ENCODE data around the gene UNC13C. TPM values are rescaled to one million over a fixed set of nuclear protein-coding genes. Genes with fewer than 3 reads are reported as not detected.
A peak's percentile ranks its signal among the peaks of the same experiment; 100 is the strongest.

The UNC13C gene
- total RNA-seq, 1 donor from 2014 or later = 0.04 TPM

DNA sequence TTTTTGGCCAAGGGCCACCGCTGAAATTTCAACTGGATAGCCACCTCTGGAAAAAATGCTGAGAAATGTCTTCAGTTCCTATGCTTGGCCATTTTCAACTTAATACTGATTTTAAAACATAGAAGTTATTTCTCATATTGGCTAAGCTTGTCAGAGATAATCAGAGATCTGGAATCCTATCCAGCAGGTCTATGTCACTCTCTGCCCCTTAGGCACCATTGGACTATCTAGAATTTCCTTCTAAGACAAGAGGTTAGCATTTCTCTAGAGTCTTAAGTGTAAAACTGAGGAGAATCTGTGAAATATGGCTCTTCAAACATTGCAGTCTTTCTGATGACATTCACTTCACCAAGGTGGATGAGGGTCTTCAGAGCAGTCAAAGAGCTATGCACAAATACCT is 597.3 kb downstream of the UNC13C start:
- ATAC-seq = no peak

DNA sequence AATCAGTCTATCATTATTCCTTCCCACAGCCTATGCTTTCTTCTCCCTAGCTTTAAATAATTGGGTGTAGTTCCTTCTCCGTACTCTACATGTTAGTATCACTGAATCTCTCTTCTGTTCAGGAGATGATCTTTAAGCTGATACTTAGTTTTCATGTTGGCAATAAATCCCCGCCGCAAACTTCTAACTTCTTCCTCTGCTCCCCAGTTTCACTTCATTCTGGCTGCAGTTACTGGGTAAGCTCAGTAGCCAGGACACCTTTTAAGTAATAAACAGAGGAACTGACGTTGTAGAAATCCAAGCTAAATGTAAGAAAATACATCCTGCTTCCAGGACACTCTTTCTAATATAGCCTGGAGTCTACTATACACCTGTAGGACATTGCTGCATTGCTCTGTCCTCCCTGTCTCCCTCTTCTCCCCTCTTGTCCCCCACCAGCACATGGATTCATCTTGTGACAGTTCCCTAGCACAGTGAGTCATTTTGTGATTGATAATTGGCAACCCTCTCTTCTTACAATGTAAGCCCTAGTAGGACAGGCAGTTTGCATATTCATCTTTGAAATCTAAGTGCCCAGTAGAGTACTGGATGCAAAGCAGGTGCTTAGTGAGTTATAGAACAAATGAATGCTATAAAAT is 598.2 kb downstream of the UNC13C start:
- no peak for ATAC-seq

DNA sequence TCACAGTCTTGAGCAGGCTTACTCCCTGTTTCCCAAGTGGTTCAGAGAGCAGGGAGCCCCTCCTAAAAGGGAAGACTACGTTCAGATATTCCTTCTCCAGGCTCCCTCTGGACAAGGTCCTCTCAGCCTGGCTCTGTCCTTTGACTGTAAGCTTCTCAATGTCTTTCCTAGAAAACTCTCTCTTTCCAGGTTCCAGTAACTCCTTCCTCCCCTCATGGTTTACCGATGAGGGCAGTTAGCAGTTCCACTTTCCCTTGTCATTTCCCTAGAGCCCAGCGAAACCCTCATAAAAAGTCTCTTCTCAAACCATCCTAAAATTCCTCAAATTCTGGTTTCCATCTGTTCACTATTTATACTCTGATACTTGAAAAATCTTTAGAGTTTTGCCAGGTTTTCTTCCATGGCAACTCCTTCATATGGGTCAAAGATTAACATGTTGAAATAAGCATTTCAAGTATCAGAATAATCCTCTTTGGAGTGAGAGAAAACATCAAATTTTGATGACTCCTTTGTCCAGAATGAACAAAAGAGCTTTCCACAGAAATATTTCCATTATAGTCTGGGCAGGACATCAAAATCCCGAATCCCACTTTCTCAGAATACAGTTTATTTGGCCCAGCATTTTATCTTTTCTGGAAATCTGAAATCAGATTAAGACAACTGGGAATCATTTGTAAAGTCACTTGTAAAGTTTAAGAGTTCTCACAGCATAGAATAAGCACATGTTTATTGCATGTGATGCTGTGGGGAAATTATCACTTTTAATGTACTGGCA is 599.4 kb downstream of the UNC13C start:
- no peak for ATAC-seq

DNA sequence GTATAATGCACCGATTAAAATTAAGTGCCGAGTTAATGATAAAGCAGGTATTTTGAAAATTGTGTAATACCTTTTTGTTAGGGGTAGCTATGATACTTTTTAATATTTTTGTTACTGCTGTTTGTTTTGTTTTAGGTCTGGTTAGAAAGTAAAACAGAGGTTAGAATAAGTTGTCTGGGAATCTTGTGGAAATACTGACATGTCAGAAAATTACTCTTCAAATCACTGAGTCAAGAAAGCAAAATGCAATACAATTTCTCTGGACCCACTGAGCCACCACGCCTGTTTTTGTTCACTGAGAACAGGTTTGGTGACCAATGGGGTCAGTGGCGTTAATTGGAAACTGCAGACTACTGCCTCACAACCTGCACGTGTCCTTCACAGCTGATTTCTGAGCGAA is 601.6 kb downstream of the UNC13C start:
- ATAC-seq = no peak

- no peak for ATAC-seq
Measured at GRCh38 chr15:54580643-54581042, 602.4 kb downstream of the UNC13C start.

DNA sequence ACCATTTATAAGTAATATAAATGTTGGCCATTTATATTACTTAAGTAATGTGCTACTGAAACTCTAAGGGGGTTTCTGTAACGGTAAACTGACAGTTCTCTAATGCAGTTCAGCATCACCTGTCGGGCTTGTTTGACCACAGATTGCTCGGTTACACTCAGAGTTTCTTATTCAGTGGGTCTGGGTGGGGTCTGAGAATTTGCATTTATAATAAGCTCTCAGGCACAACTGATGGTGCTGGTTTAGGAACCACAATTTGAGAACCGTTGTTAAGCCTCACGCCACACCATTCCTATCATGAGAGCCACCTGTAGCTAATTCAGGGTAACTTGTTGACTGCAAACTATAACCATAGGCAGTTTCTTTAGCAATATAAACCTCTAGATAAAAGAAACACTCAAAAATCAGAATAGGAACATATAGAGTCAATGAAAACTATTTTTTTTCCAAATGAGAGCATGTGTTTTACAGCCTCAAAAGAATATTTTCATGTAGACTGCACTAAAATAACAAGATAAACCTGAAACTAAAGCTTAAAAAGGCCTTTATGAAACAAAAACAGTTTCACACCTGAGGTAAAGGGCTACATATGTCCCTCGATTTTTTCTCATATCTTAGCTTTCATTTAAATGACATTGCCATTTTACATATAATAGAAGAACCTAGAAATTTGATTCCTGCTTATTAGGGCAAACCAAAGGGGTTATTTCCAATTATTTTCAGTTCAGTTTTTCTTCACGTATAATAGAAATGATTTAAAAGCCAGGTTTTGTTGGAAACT is 604.8 kb downstream of the UNC13C start:
- no peak for ATAC-seq

DNA sequence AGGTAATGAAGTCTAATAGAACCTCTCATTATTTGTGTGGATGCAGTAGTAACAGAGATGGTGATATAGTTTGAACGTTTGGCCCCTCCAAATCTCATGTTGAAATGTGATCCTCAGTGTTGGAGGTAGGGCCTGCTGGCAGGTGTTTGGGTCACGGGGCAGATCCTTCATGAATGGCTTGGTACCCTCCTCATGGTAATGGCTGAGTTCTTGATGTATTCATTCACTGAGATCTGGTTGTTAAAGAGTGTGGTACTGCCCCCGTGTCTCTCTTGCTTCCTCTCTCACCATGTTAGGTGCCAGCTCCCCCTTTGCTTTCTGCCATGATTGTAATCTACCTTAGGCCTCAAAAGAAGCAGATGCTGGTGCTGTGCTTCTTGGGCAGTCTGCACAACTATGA is 606.8 kb downstream of the UNC13C start:
- ATAC-seq = no peak

GRCh38 chr15:54594115-54594514 is 615.9 kb downstream of the UNC13C start:
- ATAC-seq = no peak

GRCh38 chr15:54599386-54599785 is 621.1 kb downstream of the UNC13C start:
- no peak for ATAC-seq

GRCh38 chr15:54605043-54605442 is 626.8 kb downstream of the UNC13C start:
- ATAC-seq = no peak

DNA sequence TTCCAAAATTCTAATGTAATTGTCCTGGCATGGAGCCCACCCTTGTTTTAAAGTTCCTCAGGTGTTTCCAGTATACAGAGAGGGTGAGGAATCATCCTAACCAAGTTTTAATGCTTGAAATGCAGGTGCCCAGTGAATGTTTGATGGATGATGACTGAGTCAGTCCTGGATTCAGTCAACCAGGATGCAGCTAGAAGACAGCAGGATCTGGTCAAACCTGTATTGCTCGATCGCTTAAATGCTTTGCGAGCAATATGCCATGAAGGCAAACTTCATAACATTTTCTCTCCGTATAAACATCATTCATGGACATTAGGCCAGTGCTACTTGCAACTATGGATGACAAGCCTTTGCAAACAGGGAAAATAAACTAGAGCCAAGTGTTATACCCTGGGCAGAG is 627.3 kb downstream of the UNC13C start:
- ATAC-seq = peak; percentile 35

GRCh38 chr15:54608876-54609835 is 630.9 kb downstream of the UNC13C start:
- no peak for ATAC-seq

DNA sequence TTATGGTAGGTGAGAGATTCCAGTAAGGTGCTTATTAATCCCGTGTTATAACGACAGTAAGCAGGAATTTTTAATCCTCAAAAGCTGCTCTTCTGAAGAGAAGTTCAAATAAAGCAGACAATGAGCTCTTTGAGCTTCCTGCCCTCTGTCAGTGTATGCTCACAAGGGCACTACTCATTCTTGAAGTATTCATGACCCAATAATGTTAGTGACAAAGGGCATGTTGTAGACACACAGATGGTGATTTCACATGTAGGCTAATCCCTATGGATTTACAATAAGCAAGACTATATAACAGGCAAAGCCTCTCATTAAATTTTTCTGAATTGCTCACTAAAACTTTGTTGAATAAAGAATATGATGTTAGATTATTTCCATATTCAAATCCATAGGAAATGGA is 639.9 kb downstream of the UNC13C start:
- no peak for ATAC-seq

DNA sequence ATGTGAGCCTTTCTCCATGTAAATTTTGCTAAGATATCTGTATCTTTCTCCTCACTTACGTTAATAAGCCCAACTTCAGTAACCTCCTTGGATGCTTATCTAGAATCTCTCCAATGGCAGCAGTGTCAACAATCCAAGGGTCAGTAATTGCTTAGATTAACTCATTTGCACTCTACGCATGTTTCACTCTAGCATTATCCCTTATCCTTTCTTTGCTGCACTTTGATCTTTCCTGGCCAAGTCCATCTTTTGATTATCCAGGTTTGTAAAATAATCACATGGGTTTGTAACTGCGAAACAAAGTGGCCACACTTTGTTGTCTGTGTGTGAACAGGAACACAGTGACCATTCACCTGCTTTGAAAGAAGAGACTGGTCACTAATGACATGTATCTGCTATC is 640.9 kb downstream of the UNC13C start:
- no peak for ATAC-seq

GRCh38 chr15:54620916-54621315 is 642.7 kb downstream of the UNC13C start:
- no peak for ATAC-seq

- ATAC-seq = no peak
Measured at GRCh38 chr15:54636147-54636546, 657.9 kb downstream of the UNC13C start.

DNA sequence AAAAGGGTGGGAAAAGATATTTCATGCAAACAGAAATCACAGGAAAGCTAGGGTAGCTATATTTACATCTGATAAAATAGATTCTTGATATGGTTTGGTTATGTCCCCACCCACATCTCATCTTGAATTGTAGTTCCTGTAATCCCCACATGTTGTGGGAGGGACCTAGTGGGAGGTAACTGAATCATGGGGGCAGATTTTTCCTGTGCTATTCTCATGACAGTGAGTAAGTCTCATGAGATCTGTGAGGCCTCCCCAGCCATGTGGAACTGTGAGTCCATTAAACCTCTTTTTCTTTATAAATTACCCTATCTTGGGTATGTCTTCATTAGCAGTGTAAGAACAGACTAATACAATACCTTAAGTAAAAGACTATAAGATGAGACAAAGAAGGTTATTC is 660.4 kb downstream of the UNC13C start:
- no peak for ATAC-seq

- ATAC-seq = no peak
Measured at GRCh38 chr15:54640873-54641272, 662.6 kb downstream of the UNC13C start.

DNA sequence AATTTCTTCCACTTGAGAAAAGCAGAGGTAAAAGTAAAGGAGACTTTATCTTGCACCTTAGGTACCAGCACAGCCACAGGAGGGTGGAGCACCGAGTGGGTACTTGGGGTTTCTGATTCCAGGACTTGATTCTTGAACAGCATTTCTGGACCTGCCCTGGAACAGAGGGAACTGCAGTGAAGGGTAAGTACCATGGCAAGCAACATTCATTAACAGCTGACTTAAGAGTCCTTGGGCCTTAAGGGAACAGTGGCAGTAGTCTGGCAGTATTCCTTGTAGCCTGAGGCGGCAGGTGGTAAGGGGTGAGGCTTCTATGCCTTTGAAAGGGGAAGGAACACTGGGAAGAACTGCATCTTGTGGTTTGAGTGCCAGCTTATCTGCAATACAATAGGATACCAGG is 666.6 kb downstream of the UNC13C start:
- ATAC-seq = no peak

DNA sequence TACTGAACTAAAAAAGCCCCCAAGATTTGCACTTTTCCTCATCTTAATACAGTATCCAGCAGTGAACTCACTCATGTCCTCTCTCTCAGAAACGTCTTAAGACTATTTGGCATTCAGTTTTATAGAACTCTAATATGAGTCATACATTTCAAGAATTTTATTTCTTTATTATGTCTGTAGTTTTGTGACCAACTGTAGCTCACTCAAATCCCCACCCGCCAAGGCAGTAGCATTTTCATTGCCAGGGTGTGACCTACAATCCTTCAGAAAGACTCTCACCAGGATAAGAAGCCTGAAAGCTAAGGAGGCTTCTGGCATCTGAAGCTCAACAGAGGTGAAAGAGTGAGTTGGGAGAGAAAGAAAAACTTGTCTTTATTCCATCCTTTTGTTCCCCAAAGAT is 681.4 kb downstream of the UNC13C start:
- no peak for ATAC-seq

DNA sequence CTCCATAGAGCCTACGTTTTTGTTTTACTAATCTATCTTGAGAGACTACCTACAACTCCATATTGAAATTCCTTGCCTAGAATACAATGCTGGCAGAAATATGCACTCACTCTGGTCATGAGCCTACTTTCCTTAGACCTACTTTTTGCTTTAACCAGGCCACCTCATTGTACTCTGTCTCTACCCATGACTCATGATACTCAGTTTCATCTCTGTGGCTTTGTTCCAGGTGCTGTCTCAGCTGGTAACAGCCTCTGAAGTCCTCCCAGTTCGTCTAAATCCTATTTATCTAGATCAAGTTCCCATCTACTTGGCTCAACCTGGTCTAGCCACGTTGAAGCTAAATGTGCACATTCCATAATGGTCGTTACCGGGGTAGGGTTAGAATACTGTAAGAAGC is 682.1 kb downstream of the UNC13C start:
- ATAC-seq = no peak

GRCh38 chr15:54675241-54675640 is 697.0 kb downstream of the UNC13C start:
- ATAC-seq = no peak

GRCh38 chr15:54681584-54681983 is 703.3 kb downstream of the UNC13C start:
- no peak for ATAC-seq
